A549 (cell line): ENCODE measurements around the gene MLLT10. TPM values are rescaled to one million over a fixed set of nuclear protein-coding genes. Genes with fewer than 3 reads are reported as not detected.

ENCODE experiments used
- ATAC-seq, 2 experiments: fragments of 200-7000 bp in 1 of 2; fragments of >200 bp in 1 of 2; cut with Nextera tagmentation in 1 of 2; cut with Tn5 transposase in 1 of 2; 3 replicates each; pipeline versions ENCODE4 v1.8.0 to v1.9.1; 2018 to 2020; ENCODE audit warnings: mild to moderate bottlenecking in 1 of 2, moderate library complexity in 1 of 2
- CTCF ChIA-PET: fragments of 300-600 bp; sonication (Branson Sonifier 250); formaldehyde crosslinking; extraction: SDS; loops from one replicate; lab custom pipeline; 2021; ENCODE audit warnings: antibody characterized with exemption, inconsistent platforms; lab: Yijun Ruan, JAX
- POLR2A ChIA-PET: fragments of 350-600 bp; formaldehyde crosslinking; extraction: SDS; loops from one replicate; lab custom pipeline; 2021; ENCODE audit warnings: antibody characterized with exemption, inconsistent platforms; lab: Yijun Ruan, JAX
- DNase-seq, 2 experiments: peaks; one replicate each; pipeline versions ENCODE4 v3.0.0 to v3.0.0-alpha.2; 2011 to 2016; ENCODE audit warnings: low read depth in 1 of 2, low spot score in 1 of 2
- FAIRE-seq: peaks from 2 replicates; lab custom pipeline; 2011; peaks lifted over from hg19 to GRCh38; lab: Jason Lieb, UNC
- H3K27ac ChIP-seq, 2 experiments: fragments of >200 bp; sonication (Bioruptor Twin); formaldehyde crosslinking; 3 replicates each; pipeline ENCODE4 v1.5.1; 2016 to 2017
- H3K4me1 ChIP-seq: fragments of >200 bp; sonication (Bioruptor Twin); formaldehyde crosslinking; 3 replicates; pipeline ENCODE4 v1.6.1; 2016
- H3K4me2 ChIP-seq: fragments of >200 bp; sonication (Bioruptor Twin); formaldehyde crosslinking; 3 replicates; pipeline ENCODE4 v1.6.1; 2016
- H3K4me3 ChIP-seq: fragments of >200 bp; sonication (Bioruptor Twin); formaldehyde crosslinking; 3 replicates; pipeline ENCODE4 v1.5.1; 2016
- H3K9me3 ChIP-seq: fragments of >200 bp; sonication (Bioruptor Twin); formaldehyde crosslinking; 3 replicates; pipeline ENCODE4 v1.6.1; 2016
- CTCF ChIP-seq: fragments of >200 bp; sonication (Bioruptor Twin); formaldehyde crosslinking; IDR thresholded peaks from 3 replicates; pipeline ENCODE4 v1.5.1; 2016
- EHMT2 ChIP-seq: fragments of 200-600 bp; sonication (generic); IDR thresholded peaks from 2 replicates; pipeline ENCODE4 v1.6.1; 2016; ENCODE audit warnings: antibody characterized with exemption, low read depth, mild to moderate bottlenecking, moderate library complexity
- FOSB ChIP-seq: fragments of 250-450 bp; sonication (Bioruptor Pico); IDR thresholded peaks from 2 replicates; pipeline ENCODE4 v1.5.0; 2020; ENCODE audit warnings: mild to moderate bottlenecking, moderate library complexity
- GATA3 ChIP-seq: IDR thresholded peaks from 2 replicates; pipeline ENCODE4 v1.6.1; 2012; ENCODE audit warnings: borderline replicate concordance
- HOXB13 ChIP-seq: fragments of 250-450 bp; sonication (Bioruptor Pico); IDR thresholded peaks from 2 replicates; pipeline ENCODE4 v1.5.0; 2020; ENCODE audit warnings: low read depth, mild to moderate bottlenecking, moderate library complexity
- HOXB5 ChIP-seq: fragments of 250-450 bp; sonication (Bioruptor Pico); IDR thresholded peaks from 2 replicates; pipeline ENCODE4 v1.5.0; 2020; ENCODE audit warnings: mild to moderate bottlenecking, moderate library complexity
- JUN ChIP-seq, 2 experiments: fragments of >200 bp; sonication (Bioruptor Twin); formaldehyde crosslinking; IDR thresholded peaks; 2 replicates in 1 of 2; 3 replicates in 1 of 2; pipeline ENCODE4 v1.6.1; 2016 to 2017
- KDM1A ChIP-seq: fragments of 200-600 bp; sonication (generic); IDR thresholded peaks from 2 replicates; pipeline ENCODE4 v1.6.1; 2016; ENCODE audit warnings: low read depth, mild to moderate bottlenecking
- MAZ ChIP-seq: fragments of 150-350 bp; IDR thresholded peaks from 2 replicates; pipeline ENCODE4 v1.6.1; 2014; ENCODE audit warnings: antibody characterized with exemption, low read depth, low read length, borderline replicate concordance
- NFE2L2 ChIP-seq: fragments of 150-350 bp; conservative IDR thresholded peaks from 2 replicates; pipeline ENCODE4 v1.6.1; 2014; ENCODE audit warnings: low read length
- NPAS2 ChIP-seq: fragments of 250-450 bp; sonication (Bioruptor Pico); IDR thresholded peaks from 2 replicates; pipeline ENCODE4 v1.8.0; 2022; ENCODE audit warnings: mild to moderate bottlenecking, moderate library complexity, borderline replicate concordance
- PHF8 ChIP-seq: fragments of 200-600 bp; sonication (generic); IDR thresholded peaks from 2 replicates; pipeline ENCODE4 v1.6.1; 2016; ENCODE audit warnings: low read depth, mild to moderate bottlenecking, antibody characterized with exemption, moderate library complexity, borderline replicate concordance
- POLR2AphosphoS2 ChIP-seq: conservative IDR thresholded peaks from 2 replicates; pipeline ENCODE4 v1.6.1; 2012; ENCODE audit warnings: low read length, improper control_type of control experiment, inconsistent platforms
- RAD21 ChIP-seq, 2 experiments: fragments of >200 bp in 1 of 2; sonication (Bioruptor Twin) in 1 of 2; formaldehyde crosslinking in 1 of 2; IDR thresholded peaks in 1 of 2; conservative IDR thresholded peaks in 1 of 2; 2 replicates in 1 of 2; 3 replicates in 1 of 2; pipeline ENCODE4 v1.6.1; 2012 to 2018; ENCODE audit warnings: inconsistent platforms in 1 of 2
- SMC3 ChIP-seq: fragments of >200 bp; sonication (Bioruptor Twin); formaldehyde crosslinking; IDR thresholded peaks from 3 replicates; pipeline ENCODE4 v1.6.1; 2018; ENCODE audit warnings: inconsistent platforms
- ZC3H11A ChIP-seq: fragments of 450-650 bp; IDR thresholded peaks from 2 replicates; pipeline ENCODE4 v1.6.1; 2014; ENCODE audit warnings: antibody characterized with exemption, mild to moderate bottlenecking
- ZFP36 ChIP-seq: fragments of 450-650 bp; IDR thresholded peaks from 2 replicates; pipeline ENCODE4 v1.6.1; 2014; ENCODE audit warnings: borderline replicate concordance; ENCODE audit not compliant: partially characterized antibody
- WGBS: methylation state at CpG from one replicate; pipeline ENCODE4 v1.1.6; 2017; ENCODE audit errors: missing lambda C conversion rate; 5-methylcytosine and 5-hydroxymethylcytosine counted together
- polyA plus RNA-seq, 4 experiments: library from polyadenylated mRNA; depleted of rRNA in 3 of 4; stranded (reverse); fragments of >200 nt; fragmentation: RNase III in 1 of 4; extraction: RNeasy Plus Mini Kit Qiagen cat#74134 plus additional on column Dnase treatment in 1 of 4; gene quantifications; 2 replicates in 3 of 4; 3 replicates in 1 of 4; pipeline ENCODE4 v1.2.3, GENCODE V29; 2011 to 2017
- TF ChIP-seq, protein P1 (sequence below): fragments of 250-450 bp; sonication (Bioruptor Pico); IDR thresholded peaks from 2 replicates; pipeline ENCODE4 v1.5.0; 2020; ENCODE audit warnings: low read depth, mild to moderate bottlenecking, moderate library complexity
- TF ChIP-seq, protein P2 (sequence below): fragments of 250-450 bp; sonication (Bioruptor Pico); IDR thresholded peaks from 2 replicates; pipeline ENCODE4 v1.5.0; 2021; ENCODE audit warnings: mild to moderate bottlenecking, moderate library complexity, borderline replicate concordance

Gene MLLT10
- polyA plus RNA-seq, 2 of the 4 experiments (the other 2 are of a cell fraction) = 41.7 to 54.1 TPM

DNA sequence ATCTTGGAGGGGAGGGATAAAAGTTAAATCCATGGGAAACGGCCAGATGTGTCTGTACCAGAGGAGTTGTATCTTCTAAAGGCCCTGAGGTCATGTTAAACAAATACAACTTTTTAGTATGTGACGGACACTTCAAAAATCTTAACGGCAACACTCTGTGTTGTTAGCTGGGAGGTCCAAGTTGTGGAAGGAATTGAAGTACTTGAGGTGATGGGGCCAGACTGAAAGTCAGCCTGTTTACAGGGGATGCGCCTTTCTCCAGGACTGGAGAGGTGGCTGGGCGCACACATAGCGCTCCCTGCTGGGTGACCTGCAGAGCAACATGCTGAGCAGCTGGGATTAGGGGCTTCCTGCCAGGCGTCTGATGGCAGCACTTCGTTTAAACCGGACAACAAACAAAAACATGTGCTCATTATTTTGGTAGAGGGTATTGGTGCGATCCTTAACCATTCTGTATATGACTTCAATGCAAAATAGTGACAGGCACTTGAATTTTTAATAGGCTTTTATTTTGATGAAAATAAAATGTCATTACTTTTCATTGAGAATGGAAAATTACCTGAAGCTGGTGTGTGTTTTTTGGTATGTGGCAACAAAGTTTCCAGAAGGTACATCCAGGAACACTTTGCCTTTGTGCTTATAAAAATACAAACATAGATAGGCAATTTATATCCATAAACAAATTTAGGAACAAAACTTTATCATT lies 198.2 kb downstream of the MLLT10 start:
- POLR2A ChIA-PET = interaction anchor here (0.5 to 1.6 kb wide), 3 partner anchors 205 to 236 kb away, joined by 3 to 7 read pairs (median 5); partner anchors contain the start of gene SKIDA1
- CTCF ChIA-PET = interaction anchor here (0.6 to 8.7 kb wide), 43 partner anchors 10 to 885 kb away, joined by 3 to 63 read pairs (median 4); no protein-coding TSS in a partner anchor
- DNase-seq = peak; percentile 74 to 87
- WGBS = 11% methylated on average over 10 of the region's 10 CpGs
- peaks cover 37% of the 10 kb centered on the region for H3K4me1 ChIP-seq
- TF ChIP-seq PHF8 (no peak), CTCF (peak; percentile 86), NPAS2 (CRISPR knock-in tag) (no peak), NFE2L2 (no peak), SMC3 (peak; percentile 89), RAD21 (conservative IDR thresholded peaks at IDR 0.05 in 1 of 2, IDR thresholded peaks at IDR 0.05 in 1 of 2) (peak; percentile 92 to 93)
- TF ChIP-seq, protein P1, sequence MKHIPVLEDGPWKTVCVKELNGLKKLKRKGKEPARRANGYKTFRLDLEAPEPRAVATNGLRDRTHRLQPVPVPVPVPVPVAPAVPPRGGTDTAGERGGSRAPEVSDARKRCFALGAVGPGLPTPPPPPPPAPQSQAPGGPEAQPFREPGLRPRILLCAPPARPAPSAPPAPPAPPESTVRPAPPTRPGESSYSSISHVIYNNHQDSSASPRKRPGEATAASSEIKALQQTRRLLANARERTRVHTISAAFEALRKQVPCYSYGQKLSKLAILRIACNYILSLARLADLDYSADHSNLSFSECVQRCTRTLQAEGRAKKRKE (CRISPR knock-in tag) = no peak
- peak; percentile 95 for ATAC-seq
- H3K4me2 ChIP-seq = 0 out of 3 replicates have a peak overlapping the region, but pooled peaks have one; percentile 28
- no peaks in the 10 kb centered on the region for H3K9me3 ChIP-seq
- FAIRE-seq = peak; percentile 83
- no peak overlapping the region for H3K4me3 ChIP-seq
- H3K27ac ChIP-seq = 0 out of 6 replicates have a peak overlapping the region, but pooled peaks of 1 of the 2 experiments have one; percentile 6

DNA sequence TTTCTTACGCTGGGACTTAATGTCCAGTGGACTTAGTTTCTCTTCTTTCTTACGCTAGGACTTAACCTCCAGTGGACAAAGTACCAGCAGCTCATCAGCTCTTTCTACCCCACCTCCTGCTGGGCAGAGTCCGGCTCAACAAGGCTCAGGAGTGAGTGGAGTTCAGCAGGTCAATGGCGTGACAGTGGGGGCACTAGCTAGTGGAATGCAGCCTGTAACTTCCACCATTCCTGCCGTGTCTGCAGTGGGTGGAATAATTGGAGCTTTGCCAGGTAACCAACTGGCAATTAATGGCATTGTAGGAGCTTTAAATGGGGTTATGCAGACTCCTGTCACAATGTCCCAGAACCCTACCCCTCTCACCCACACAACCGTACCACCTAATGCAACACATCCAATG lies 199.7 kb downstream of the MLLT10 start:
- WGBS = 80% methylated on average over 6 of the region's 6 CpGs
- CTCF ChIA-PET = interaction anchor here (1.0 to 8.7 kb wide), 6 partner anchors 11 to 456 kb away, joined by 3 to 63 read pairs (median 14); no protein-coding TSS in a partner anchor
- no peak for FAIRE-seq
- Histone ChIP-seq H3K4me3 (no peak overlapping the region), H3K27ac (no peak overlapping the region), H3K9me3 (no peaks in the 10 kb centered on the region), H3K4me2 (no peak overlapping the region), H3K4me1 (peaks cover 23% of the 10 kb centered on the region)
- POLR2A ChIA-PET = interaction anchor here (0.6 to 1.1 kb wide), 2 partner anchors 238 to 837 kb away, joined by 3 read pairs; no protein-coding TSS in a partner anchor
- DNase-seq = no peak
- TF ChIP-seq KDM1A (no peak), JUN (IDR thresholded peaks at IDR 0.05) (no peak), HOXB5 (no peak), SMC3 (no peak), MAZ (no peak), ZFP36 (no peak), POLR2AphosphoS2 (no peak), FOSB (no peak), ZC3H11A (no peak), EHMT2 (no peak), HOXB13 (CRISPR knock-in tag) (no peak), GATA3 (no peak)
- TF ChIP-seq, protein P2, sequence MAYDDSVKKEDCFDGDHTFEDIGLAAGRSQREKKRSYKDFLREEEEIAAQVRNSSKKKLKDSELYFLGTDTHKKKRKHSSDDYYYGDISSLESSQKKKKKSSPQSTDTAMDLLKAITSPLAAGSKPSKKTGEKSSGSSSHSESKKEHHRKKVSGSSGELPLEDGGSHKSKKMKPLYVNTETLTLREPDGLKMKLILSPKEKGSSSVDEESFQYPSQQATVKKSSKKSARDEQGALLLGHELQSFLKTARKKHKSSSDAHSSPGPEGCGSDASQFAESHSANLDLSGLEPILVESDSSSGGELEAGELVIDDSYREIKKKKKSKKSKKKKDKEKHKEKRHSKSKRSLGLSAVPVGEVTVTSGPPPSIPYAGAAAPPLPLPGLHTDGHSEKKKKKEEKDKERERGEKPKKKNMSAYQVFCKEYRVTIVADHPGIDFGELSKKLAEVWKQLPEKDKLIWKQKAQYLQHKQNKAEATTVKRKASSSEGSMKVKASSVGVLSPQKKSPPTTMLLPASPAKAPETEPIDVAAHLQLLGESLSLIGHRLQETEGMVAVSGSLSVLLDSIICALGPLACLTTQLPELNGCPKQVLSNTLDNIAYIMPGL (CRISPR knock-in tag) = no peak
- no peak for ATAC-seq
